HG03135 (cell line): ENCODE data around the gene FAM200B.

ENCODE experiments used
- ATAC-seq: cut with Tn5 transposase; IDR thresholded peaks from one replicate; pipeline ENCODE4 v1.9.1; 2021; ENCODE audit warnings: mild to moderate bottlenecking, moderate library complexity; ENCODE audit not compliant: unreplicated experiment

Gene FAM200B

GRCh38 chr4:15695240-15695699 is 13.6 kb downstream of the FAM200B start:
- no peak for ATAC-seq

DNA sequence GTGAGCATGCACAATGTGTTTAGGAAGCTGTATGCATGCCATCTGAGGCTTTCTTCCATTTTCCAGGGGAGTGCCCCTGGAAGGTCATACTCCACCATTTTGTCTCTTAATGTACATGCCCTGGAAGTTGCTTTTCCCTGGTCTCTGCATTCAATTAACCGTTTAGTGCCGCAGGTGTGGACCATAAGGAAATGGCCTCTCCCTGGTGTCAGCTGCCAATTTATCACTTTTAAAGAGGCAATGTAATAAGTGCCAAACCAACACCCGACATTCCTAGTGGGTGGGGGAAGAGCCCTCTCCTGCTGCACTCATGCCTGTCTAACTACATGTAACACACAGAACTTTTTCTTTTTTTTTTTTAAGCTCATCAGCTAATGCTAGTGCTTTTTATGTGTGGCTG is 14.1 kb downstream of the FAM200B start:
- ATAC-seq, result no peak

DNA sequence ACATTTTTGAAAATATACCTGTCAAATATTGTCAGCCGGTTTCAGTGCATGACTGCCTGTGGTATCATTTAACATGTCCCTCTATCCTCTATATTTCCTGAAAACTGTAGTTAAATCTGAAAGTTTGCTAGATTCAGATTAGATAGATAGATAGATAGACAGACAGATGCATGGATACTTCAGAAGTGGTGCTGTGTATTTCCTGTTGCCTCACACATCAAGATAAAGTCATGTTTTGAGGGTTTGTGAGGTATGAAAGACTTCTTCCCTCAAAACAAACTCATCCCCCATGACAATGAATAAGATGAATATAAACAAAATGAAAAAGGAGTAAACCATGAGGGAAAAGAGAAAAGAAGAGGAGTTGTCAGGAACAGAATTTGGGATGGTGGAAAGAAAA is 15.2 kb downstream of the FAM200B start:
- no peak for ATAC-seq

- peak; percentile 79 for ATAC-seq
Observed at GRCh38 chr4:15702941-15703403, 21.3 kb downstream of the FAM200B start, which contains the start of gene BST1. Gene BST1 (plus strand): TSS chr4:15703065. CDS start chr4:15703145, 80 bp downstream.

DNA sequence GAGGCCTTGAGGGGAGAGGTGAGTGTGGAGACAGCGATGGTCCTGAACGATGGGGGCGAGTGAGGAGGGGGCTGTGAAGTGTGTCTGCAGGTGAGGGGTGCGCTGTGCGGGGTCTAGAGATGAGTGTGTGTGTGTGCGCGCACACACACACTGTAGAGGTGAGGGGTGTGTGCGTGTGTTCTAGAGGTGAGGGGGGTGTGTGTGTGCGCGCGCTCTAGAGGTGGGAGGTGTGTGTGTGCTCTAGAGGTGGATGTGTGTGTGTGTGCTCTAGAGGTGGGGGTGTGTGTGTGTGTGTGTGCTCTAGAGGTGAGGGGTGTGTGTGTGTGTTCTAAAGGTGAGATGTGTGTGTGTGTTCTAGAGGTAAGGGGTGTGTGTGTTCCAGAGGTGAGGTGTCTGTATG is 21.8 kb downstream of the FAM200B start:
- no peak for ATAC-seq

DNA sequence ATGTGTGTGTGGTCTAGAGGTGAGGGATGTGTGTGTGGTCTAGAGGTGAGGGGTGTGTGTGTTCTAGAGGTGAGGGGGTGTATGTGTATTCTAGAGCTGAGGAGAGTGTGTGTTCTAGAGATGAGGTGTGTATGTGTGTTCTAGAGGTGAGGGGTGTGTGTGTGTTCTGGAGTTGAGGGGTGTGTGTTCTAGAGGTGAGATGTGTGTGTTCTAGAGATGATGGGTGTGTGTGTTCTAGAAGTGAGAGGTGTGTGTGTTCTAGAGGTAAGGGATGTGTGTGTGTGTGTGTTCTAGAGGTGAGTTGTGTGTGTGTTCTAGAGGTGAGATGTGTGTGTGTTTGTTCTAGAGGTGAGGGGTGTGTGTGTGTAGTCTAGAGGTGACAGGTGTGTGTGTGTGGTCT is 22.5 kb downstream of the FAM200B start:
- no peak for ATAC-seq

DNA sequence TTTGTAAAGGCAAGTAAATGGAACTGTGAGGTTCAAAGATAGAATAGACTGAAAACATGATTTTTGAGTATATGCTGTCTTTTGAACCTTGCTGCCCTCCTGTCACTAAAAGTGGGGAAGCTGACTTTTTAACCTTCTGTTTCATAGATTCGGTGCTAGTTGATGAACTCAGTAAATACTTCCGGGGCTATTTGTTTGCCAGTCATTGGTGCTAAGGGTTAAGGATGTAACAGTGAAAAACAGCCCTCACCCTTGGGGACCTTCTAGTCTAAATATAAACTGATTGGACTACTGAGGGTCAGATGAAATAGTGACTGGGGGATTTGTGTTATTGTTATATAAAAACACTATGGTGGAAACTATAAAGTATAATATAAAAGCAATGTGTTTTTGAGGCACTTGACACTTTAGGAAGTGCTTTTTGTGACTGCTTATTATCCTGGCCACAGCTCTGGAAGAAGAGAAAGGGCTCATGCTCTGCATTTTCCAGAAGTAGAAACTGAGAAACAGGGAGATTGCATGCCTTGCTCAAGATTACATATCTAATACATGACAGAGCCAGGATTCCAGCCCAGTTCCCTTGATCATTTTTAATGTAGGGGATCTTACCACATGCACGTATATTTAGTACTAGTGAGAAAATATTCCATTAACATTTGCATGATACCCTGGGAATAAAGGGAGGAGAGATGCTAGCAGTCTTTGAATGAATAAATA is 25.2 kb downstream of the FAM200B start:
- no peak for ATAC-seq

- no peak for ATAC-seq
Observed at GRCh38 chr4:15707363-15707715, 25.7 kb downstream of the FAM200B start.

GRCh38 chr4:15711762-15712161 is 30.1 kb downstream of the FAM200B start:
- no peak for ATAC-seq

DNA sequence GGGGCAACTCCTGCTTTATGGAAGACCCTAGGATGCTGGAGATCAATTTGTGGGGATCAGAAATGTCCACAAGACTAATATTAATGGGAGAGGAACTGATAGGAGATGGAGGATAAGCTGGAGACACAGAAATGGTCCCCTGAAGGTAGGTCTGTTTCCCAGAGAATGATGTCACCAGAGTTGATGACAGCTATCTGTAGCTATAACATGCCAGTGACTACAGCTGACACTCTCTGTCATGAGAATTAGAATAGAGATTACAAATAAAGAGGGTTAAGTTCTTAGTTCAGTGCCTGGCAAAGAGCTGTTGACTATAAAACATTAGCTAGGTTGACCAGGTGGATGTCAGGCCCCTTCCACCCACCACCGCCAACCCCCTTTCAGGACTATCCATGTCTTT is 30.6 kb downstream of the FAM200B start:
- no peak for ATAC-seq

- no peak for ATAC-seq
Observed at GRCh38 chr4:15714141-15714540, 32.5 kb downstream of the FAM200B start.

DNA sequence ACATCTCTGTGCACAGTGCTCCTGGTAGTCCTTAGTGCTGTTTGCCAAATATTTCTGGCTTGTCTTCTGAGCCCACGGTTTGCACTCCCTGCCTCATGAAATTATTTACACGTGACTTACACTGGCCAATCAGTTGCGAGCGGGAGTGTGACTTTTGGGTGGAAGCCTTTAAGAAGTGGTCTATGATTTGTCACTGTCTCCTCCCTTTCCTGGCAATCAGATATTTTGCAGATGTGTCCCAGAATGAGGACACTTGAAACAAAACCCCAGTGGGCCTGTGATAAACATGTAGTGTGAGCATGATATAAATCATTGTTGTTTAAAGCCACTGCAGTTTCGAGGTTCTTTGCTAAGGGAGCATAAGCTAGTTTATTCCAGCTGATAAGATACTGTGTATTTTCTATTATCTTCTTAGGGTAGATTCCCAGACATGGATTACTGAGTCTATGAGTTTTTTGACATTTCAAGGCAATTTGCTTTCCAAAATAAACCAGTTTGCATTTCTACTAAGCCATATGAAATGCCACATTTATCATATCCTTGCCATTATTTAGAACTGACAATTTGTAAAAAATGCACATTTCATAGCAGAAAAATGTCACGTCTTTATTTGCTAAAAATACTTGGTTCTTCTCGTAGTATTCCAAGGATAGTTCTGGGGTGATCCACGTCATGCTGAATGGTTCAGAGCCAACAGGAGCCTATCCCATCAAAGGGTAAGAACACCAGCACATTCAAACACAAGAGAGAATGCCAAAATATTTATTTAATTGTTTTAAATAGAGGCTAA is 33.2 kb downstream of the FAM200B start:
- ATAC-seq, result no peak

DNA sequence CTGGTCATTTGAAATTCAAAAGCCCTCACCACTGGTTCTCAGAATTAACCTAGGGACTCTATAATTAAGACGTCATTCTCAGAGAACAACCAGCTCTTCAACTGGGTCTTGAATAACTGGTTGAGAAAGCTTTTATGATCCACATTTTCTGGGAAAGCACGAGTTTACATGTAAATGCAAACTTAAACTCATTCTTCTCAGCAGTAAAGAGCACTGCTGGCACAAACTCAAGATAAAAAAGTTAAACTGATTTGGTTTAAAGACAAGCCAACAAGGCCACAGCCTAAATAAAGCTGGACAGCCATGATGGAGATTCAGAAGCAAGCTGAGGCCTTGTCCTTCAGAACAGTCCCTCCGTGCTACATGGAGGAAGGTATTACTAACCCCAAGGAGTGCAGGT is 34.5 kb downstream of the FAM200B start:
- no peak for ATAC-seq

GRCh38 chr4:15717086-15717485 is 35.5 kb downstream of the FAM200B start:
- no peak for ATAC-seq

GRCh38 chr4:15717657-15718416 is 36.2 kb downstream of the FAM200B start:
- no peak for ATAC-seq

- no peak for ATAC-seq
Observed at GRCh38 chr4:15718465-15718864, 36.8 kb downstream of the FAM200B start.

GRCh38 chr4:15718959-15719358 is 37.3 kb downstream of the FAM200B start:
- ATAC-seq, result no peak

GRCh38 chr4:15719506-15719905 is 37.9 kb downstream of the FAM200B start:
- no peak for ATAC-seq

- no peak for ATAC-seq
Observed at GRCh38 chr4:15720851-15721250, 39.2 kb downstream of the FAM200B start.

DNA sequence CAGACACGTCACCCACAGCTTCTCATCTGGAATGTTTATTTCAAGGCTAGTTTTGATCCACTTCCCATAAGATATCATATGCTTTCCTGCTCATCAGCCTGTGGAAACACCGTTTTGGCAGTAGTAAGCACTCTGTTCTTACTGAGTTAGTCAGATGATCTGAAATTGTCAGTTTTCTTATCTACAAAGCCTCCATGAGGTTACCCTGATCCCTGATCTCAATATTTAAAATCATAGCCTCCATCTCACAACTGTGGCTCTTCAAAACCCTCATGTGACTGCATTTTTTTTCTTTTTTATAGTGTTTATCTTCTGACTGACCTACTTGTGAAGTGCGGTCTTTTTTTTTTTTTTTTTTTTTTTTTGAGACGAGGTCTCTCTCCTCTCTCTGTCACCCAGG is 44.0 kb downstream of the FAM200B start:
- ATAC-seq, result no peak

- ATAC-seq, result no peak
Observed at GRCh38 chr4:15729910-15730533, 48.4 kb downstream of the FAM200B start.
